Nephron (organoid): Measurements from ENCODE around the gene NSUN3.
A peak's percentile ranks its signal among the peaks of the same experiment; 100 is the strongest.
"Not testable (repeated sequence)": the region's sequence is repeated elsewhere in the genome, so short reads cannot be mapped to it uniquely, and the experiment has no call there.

ENCODE experiments used
- H3K27ac Mint-ChIP-seq, 3 experiments: 2 replicates each; pipeline ENCODE4 v1.8.0; 2020; ENCODE audit warnings: mixed read lengths in 3 of 3, mild to moderate bottlenecking in 2 of 3, moderate library complexity in 1 of 3
- H3K27me3 Mint-ChIP-seq: 2 replicates; pipeline ENCODE4 v1.8.0; 2021; ENCODE audit warnings: low read depth, mild to moderate bottlenecking, moderate library complexity, mixed read lengths
- H3K36me3 Mint-ChIP-seq: 2 replicates; pipeline ENCODE4 v1.8.0; 2020; ENCODE audit warnings: low read depth, mixed read lengths
- H3K4me1 Mint-ChIP-seq: 2 replicates; pipeline ENCODE4 v1.8.0; 2020; ENCODE audit warnings: mixed read lengths
- H3K4me3 Mint-ChIP-seq, 3 experiments: 2 replicates each; pipeline ENCODE4 v1.8.0; 2020; ENCODE audit warnings: mild to moderate bottlenecking in 3 of 3, mixed read lengths in 3 of 3, moderate library complexity in 2 of 3
- H3K9me3 Mint-ChIP-seq: 2 replicates; pipeline ENCODE4 v1.8.0; 2020; ENCODE audit warnings: mixed read lengths
- CTCF ChIP-seq, 3 experiments: fragments of 200-600 bp; sonication (generic); IDR thresholded peaks; one replicate each; pipeline ENCODE4 v1.5.0; 2021; ENCODE audit warnings: antibody characterized with exemption in 3 of 3; ENCODE audit not compliant: unreplicated experiment in 3 of 3

The NSUN3 gene

GRCh38 chr3:94106268-94106667 lies 43.4 kb downstream of the NSUN3 start:
- H3K36me3 Mint-ChIP-seq, result peaks cover 24% of the 10 kb centered on the region
- no peaks in the 10 kb centered on the region for H3K9me3 Mint-ChIP-seq
- no peak overlapping the region for H3K27ac Mint-ChIP-seq
- H3K27me3 Mint-ChIP-seq, result no peaks in the 10 kb centered on the region
- TF ChIP-seq CTCF (IDR thresholded peaks at IDR 0.05; ENCODE audit: unreplicated experiment in 3 of 3), result no peak
- no peak overlapping the region for H3K4me3 Mint-ChIP-seq
- no peaks in the 10 kb centered on the region for H3K4me1 Mint-ChIP-seq

GRCh38 chr3:94110232-94110631 lies 47.4 kb downstream of the NSUN3 start:
- not testable (repeated sequence) for H3K4me1 Mint-ChIP-seq, H3K9me3 Mint-ChIP-seq, H3K4me3 Mint-ChIP-seq, H3K27me3 Mint-ChIP-seq, H3K27ac Mint-ChIP-seq
- peaks cover 28% of the 10 kb centered on the region for H3K36me3 Mint-ChIP-seq

- Mint-ChIP-seq H3K9me3 (no peaks in the 10 kb centered on the region), H3K27me3 (no peaks in the 10 kb centered on the region), H3K27ac (no peak overlapping the region), H3K36me3 (peaks cover 22% of the 10 kb centered on the region), H3K4me3 (no peak overlapping the region), H3K4me1 (peaks cover 4% of the 10 kb centered on the region)
- TF ChIP-seq CTCF (IDR thresholded peaks at IDR 0.05; ENCODE audit: unreplicated experiment in 3 of 3), result no peak
These were observed 48.0 kb downstream of the NSUN3 start for GRCh38 chr3:94110854-94111253.

GRCh38 chr3:94114666-94115065 lies 51.8 kb downstream of the NSUN3 start:
- no peak for TF ChIP-seq CTCF (IDR thresholded peaks at IDR 0.05; ENCODE audit: unreplicated experiment in 3 of 3)
- Mint-ChIP-seq H3K36me3 (peaks cover 14% of the 10 kb centered on the region), H3K4me1 (peaks cover 4% of the 10 kb centered on the region), H3K27ac (no peak overlapping the region), H3K9me3 (no peaks in the 10 kb centered on the region), H3K4me3 (no peak overlapping the region), H3K27me3 (no peaks in the 10 kb centered on the region)

- TF ChIP-seq CTCF (IDR thresholded peaks at IDR 0.05; ENCODE audit: unreplicated experiment in 3 of 3), result peak; percentile 50 to 54 (median 54)
- Mint-ChIP-seq H3K36me3 (peaks cover 14% of the 10 kb centered on the region), H3K27me3 (no peaks in the 10 kb centered on the region), H3K27ac (no peak overlapping the region), H3K4me1 (peaks cover 4% of the 10 kb centered on the region), H3K9me3 (no peaks in the 10 kb centered on the region), H3K4me3 (no peak overlapping the region)
These were observed 52.6 kb downstream of the NSUN3 start for GRCh38 chr3:94115482-94115881.

- Mint-ChIP-seq H3K4me3 (no peak overlapping the region), H3K4me1 (peaks cover 4% of the 10 kb centered on the region), H3K27me3 (no peaks in the 10 kb centered on the region), H3K9me3 (no peaks in the 10 kb centered on the region), H3K27ac (no peak overlapping the region), H3K36me3 (no peaks in the 10 kb centered on the region)
- no peak for TF ChIP-seq CTCF (IDR thresholded peaks at IDR 0.05; ENCODE audit: unreplicated experiment in 3 of 3)
These were observed 54.9 kb downstream of the NSUN3 start for GRCh38 chr3:94117729-94118128.
